ENCODE results near the gene UBIAD1. TPM values are rescaled to one million over a fixed set of nuclear protein-coding genes. Genes with fewer than 3 reads are reported as not detected.

Gene UBIAD1
- total RNA-seq, 1 donor from 2014 or later: 22.7 TPM

DNA sequence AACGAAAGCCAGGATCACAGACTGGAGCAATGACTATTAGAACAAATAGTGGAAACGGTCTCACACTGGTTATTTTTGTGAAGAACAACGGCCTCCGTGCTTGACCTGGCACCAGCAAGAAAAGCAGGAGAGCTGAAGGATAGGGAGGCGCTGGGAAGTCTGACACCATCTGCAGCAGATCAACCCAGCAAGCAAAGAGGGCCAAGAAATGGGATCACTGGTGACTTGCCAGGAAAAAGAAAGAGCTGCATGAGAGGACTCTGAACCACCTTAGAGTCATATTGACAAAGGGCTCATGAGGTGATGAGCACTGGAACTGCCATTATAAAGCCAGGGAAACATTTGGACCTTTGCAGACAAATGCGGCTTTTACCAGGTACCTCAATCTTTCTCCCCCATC lies 35.6 kb upstream of the UBIAD1 start:
- Mint-ChIP-seq H3K27me3 (ENCODE audit: unreplicated experiment) (no peaks in the 10 kb centered on the region), H3K27ac (ENCODE audit: unreplicated experiment) (no peak overlapping the region), H3K36me3 (ENCODE audit: unreplicated experiment) (no peaks in the 10 kb centered on the region), H3K9me3 (ENCODE audit: unreplicated experiment) (peaks cover 5% of the 10 kb centered on the region), H3K4me3 (ENCODE audit: unreplicated experiment) (no peak overlapping the region), H3K4me1 (ENCODE audit: low read depth, unreplicated experiment) (peaks cover 3% of the 10 kb centered on the region)
- TF ChIP-seq, protein P1, sequence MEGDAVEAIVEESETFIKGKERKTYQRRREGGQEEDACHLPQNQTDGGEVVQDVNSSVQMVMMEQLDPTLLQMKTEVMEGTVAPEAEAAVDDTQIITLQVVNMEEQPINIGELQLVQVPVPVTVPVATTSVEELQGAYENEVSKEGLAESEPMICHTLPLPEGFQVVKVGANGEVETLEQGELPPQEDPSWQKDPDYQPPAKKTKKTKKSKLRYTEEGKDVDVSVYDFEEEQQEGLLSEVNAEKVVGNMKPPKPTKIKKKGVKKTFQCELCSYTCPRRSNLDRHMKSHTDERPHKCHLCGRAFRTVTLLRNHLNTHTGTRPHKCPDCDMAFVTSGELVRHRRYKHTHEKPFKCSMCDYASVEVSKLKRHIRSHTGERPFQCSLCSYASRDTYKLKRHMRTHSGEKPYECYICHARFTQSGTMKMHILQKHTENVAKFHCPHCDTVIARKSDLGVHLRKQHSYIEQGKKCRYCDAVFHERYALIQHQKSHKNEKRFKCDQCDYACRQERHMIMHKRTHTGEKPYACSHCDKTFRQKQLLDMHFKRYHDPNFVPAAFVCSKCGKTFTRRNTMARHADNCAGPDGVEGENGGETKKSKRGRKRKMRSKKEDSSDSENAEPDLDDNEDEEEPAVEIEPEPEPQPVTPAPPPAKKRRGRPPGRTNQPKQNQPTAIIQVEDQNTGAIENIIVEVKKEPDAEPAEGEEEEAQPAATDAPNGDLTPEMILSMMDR (IDR thresholded peaks at IDR 0.05; ENCODE audit: partially characterized antibody, unreplicated experiment): no peak
- no peak for DNase-seq

DNA sequence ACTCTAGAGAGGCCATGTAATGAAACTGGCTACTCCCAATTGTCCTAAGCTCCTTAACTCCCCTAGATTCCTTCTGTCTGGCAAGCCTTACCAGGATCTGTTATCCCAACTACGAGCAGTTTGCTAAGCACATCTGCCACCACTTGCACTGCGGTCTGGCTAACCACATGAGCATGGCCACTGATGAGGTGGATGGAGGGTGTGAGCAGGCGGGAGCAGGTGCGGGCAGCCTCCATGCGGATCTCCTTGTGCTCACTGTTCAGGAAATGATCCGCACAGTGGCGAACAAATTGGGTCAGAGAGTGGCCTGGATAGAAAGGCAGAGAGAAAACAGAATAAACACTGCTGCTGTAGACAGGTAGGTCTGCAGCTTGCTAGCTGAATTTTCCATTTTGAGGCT lies 34.7 kb upstream of the UBIAD1 start:
- H3K4me1 Mint-ChIP-seq (ENCODE audit: low read depth, unreplicated experiment): peaks cover 3% of the 10 kb centered on the region
- H3K4me3 Mint-ChIP-seq (ENCODE audit: unreplicated experiment): no peak overlapping the region
- peak; percentile 39 for DNase-seq
- H3K36me3 Mint-ChIP-seq (ENCODE audit: unreplicated experiment): no peaks in the 10 kb centered on the region
- peak overlapping the region; percentile 75 for H3K27ac Mint-ChIP-seq (ENCODE audit: unreplicated experiment)
- H3K27me3 Mint-ChIP-seq (ENCODE audit: unreplicated experiment): no peaks in the 10 kb centered on the region
- peaks cover 5% of the 10 kb centered on the region for H3K9me3 Mint-ChIP-seq (ENCODE audit: unreplicated experiment)
- TF ChIP-seq, protein P1 (IDR thresholded peaks at IDR 0.05; ENCODE audit: partially characterized antibody, unreplicated experiment): no peak

DNA sequence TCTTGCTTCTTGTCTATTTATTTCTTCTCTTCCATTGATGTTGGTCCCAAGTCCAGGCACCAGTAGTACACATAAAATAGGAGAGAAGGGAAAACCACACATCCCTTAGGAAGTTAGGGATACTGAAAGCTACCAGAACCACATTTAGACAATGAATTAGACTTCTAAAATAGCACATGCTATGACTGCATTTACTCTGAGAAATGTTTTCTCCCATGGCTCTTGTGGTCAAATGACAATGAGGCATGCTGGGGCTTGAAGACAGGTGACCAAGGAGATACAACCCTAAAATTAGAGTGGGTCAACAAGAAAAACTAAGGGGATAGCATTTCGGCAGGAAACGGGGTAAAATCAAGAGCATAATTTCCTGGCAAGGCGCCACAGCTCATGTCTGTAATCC lies 27.8 kb upstream of the UBIAD1 start:
- DNase-seq: no peak
- peaks cover 3% of the 10 kb centered on the region for H3K9me3 Mint-ChIP-seq (ENCODE audit: unreplicated experiment)
- H3K4me3 Mint-ChIP-seq (ENCODE audit: unreplicated experiment): no peak overlapping the region
- peaks cover 2% of the 10 kb centered on the region for H3K27me3 Mint-ChIP-seq (ENCODE audit: unreplicated experiment)
- peaks cover under 1% of the 10 kb centered on the region for H3K36me3 Mint-ChIP-seq (ENCODE audit: unreplicated experiment)
- TF ChIP-seq, protein P1 (IDR thresholded peaks at IDR 0.05; ENCODE audit: partially characterized antibody, unreplicated experiment): no peak
- H3K4me1 Mint-ChIP-seq (ENCODE audit: low read depth, unreplicated experiment): no peaks in the 10 kb centered on the region
- no peak overlapping the region for H3K27ac Mint-ChIP-seq (ENCODE audit: unreplicated experiment)

DNA sequence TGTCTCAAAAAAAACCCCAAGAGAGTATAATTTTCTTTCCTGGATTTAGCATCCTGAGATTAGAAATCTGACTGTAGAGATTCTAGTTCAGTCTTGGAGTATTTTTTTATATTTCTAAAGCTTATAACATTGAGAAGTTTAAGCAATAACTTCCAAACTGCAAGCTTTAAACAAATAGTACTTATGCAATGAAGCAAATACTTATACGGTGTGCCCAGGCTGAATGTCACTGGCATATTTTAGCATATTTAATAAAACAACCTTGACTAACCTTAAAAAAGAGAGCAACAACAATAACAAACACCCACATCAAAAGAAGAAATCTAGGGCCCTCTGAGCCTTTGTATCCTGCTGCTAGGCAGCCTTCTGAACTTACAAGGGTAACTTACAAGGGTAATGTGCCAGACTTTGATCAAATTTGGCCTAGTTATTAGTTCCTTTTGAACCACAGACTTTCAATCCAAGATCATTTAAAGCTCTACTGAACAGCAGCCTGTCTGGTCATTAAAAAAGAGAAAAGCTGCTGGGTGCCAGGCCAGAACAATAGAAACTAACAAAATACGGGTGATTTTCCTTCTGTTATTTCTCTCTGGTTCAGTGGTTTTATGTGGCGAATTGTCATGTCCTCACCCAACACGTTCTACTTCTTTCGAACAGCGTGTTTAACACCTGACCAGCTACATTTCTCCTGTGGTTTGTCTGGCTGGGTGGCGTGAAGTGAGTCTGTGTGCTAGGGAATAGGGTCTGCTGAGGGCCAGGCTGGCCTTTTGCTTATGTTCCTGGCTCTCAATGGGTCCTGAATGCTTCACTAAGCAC lies 26.9 kb upstream of the UBIAD1 start:
- no peak overlapping the region for H3K27ac Mint-ChIP-seq (ENCODE audit: unreplicated experiment)
- no peak overlapping the region for H3K4me3 Mint-ChIP-seq (ENCODE audit: unreplicated experiment)
- H3K4me1 Mint-ChIP-seq (ENCODE audit: low read depth, unreplicated experiment): peaks cover 2% of the 10 kb centered on the region
- no peak for DNase-seq
- H3K36me3 Mint-ChIP-seq (ENCODE audit: unreplicated experiment): peaks cover 10% of the 10 kb centered on the region
- peaks cover 5% of the 10 kb centered on the region for H3K9me3 Mint-ChIP-seq (ENCODE audit: unreplicated experiment)
- peaks cover 2% of the 10 kb centered on the region for H3K27me3 Mint-ChIP-seq (ENCODE audit: unreplicated experiment)
- TF ChIP-seq, protein P1 (IDR thresholded peaks at IDR 0.05; ENCODE audit: partially characterized antibody, unreplicated experiment): no peak

DNA sequence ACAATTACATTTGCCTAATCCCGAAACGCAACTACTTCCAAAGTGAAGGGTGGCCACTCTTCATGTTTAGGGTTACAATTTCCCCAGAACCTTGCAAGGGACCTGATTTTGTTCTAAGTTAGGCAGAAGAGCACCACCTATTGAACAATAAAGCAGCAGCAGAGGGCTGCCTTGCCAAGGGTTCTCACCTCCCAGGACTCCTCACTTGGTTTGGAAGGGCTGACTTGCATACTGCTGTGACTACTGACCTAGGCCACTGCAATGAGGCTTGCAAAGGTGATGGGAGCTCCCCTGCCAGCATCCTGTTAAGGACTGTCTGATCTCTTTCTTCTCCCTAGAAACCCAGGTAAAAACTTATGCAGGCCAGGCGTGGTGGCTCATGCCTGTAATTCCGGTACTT lies 24.8 kb upstream of the UBIAD1 start:
- no peak overlapping the region for H3K27ac Mint-ChIP-seq (ENCODE audit: unreplicated experiment)
- no peak overlapping the region for H3K4me3 Mint-ChIP-seq (ENCODE audit: unreplicated experiment)
- H3K36me3 Mint-ChIP-seq (ENCODE audit: unreplicated experiment): peaks cover 18% of the 10 kb centered on the region
- TF ChIP-seq, protein P1 (IDR thresholded peaks at IDR 0.05; ENCODE audit: partially characterized antibody, unreplicated experiment): no peak
- H3K9me3 Mint-ChIP-seq (ENCODE audit: unreplicated experiment): peaks cover 5% of the 10 kb centered on the region
- DNase-seq: no peak
- peaks cover 2% of the 10 kb centered on the region for H3K4me1 Mint-ChIP-seq (ENCODE audit: low read depth, unreplicated experiment)
- H3K27me3 Mint-ChIP-seq (ENCODE audit: unreplicated experiment): peaks cover 2% of the 10 kb centered on the region

All from glutamatergic neuron (in vitro differentiated cells).